ENCODE data around the gene MAP9. TPM values are rescaled to one million over a fixed set of nuclear protein-coding genes. Genes with fewer than 3 reads are reported as not detected.
"Not testable (repeated sequence)": the region's sequence is repeated elsewhere in the genome, so short reads cannot be mapped to it uniquely, and the experiment has no call there.

Gene MAP9
- polyA plus RNA-seq, 1 of the 3 experiments (the other 2 are of a cell fraction), result 4.1 TPM

DNA sequence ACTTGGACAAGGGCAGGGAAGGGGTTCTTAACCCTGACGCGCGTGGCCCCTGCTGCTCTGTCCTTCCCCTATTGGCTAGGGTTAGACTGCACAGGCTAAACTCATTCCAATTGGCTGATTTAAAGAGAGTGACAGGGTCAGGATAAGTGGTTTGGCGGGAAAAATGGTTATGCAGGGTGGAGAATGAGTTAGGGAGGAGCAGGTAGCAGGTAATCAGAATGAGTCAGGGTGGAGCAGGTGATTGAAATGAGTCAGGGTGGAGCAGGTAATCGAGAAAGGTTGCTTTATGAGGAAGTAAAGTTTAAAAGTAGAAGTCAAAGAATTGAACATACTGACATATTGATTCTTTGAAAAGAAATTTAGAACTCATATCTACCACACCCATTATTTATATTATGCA is 64.7 kb downstream of the MAP9 start:
- WGBS (ENCODE audit: low lambda C conversion rate), result 60% methylated on average over 5 of the region's 5 CpGs
- H3K4me3 ChIP-seq (ENCODE audit: low read depth in 2 of 2, low read length in 1 of 2); DNase-seq; H3F3A ChIP-seq (replicated peaks; ENCODE audit: insufficient read depth); H3K27ac ChIP-seq (ENCODE audit: low read depth in 2 of 2, low read length in 1 of 2); H3K79me2 ChIP-seq (ENCODE audit: insufficient read depth); H3K9ac ChIP-seq; H3K4me2 ChIP-seq; H3K9me2 ChIP-seq; POLR2A ChIA-PET; H4K20me1 ChIP-seq (ENCODE audit: insufficient read depth); H3K36me3 ChIP-seq (replicated peaks in 1 of 2; ENCODE audit: control insufficient read depth in 1 of 2, insufficient read depth in 2 of 2, low read length in 1 of 2); H3K27me3 ChIP-seq (ENCODE audit: insufficient read depth); H3K9me3 ChIP-seq; CTCF ChIA-PET; H2AFZ ChIP-seq (ENCODE audit: low read depth); H3K4me1 ChIP-seq (ENCODE audit: control insufficient read depth in 1 of 2, insufficient read depth in 2 of 2, low read depth in 1 of 2, low read length in 1 of 2): not testable (repeated sequence)

DNA sequence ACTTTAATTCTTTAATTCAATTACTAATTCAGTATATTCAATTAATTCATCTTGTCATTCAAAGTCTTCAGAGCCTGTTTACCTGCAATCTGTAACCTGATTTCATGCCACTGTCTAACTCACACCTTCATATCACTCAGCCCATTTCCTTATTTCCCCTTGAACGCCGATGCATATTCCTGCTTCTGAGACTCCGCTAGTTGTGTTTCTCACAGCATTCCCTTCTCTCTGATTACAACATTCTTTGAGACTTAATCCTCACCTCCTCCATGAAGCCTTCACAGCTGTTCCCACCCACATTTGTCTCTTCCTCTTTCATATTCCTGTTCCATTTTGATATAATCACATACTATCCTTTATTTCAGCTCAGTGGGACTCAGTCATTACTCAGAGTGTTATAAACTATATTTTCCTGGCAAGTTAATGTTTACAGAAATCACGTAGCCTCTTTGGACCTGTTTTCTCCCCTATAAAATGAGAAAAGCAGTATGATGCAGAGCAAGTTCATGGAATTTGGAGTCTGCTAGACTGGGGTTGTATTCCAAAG is 69.0 kb downstream of the MAP9 start:
- no peak overlapping the region for H3K9ac ChIP-seq
- H3K27ac ChIP-seq (ENCODE audit: low read depth in 2 of 2, low read length in 1 of 2), result no peak overlapping the region
- ChIA-PET CTCF (interaction anchor here (1.1 to 1.4 kb wide), 2 partner anchors 10 to 13 kb away, joined by 3 read pairs; no protein-coding TSS in a partner anchor), POLR2A (no interaction called here)
- no peaks in the 10 kb centered on the region for H3K4me1 ChIP-seq (ENCODE audit: control insufficient read depth in 1 of 2, insufficient read depth in 2 of 2, low read depth in 1 of 2, low read length in 1 of 2)
- no peaks in the 10 kb centered on the region for H3K9me3 ChIP-seq
- no peak overlapping the region for H3K4me2 ChIP-seq
- H4K20me1 ChIP-seq (ENCODE audit: insufficient read depth), result no peaks in the 10 kb centered on the region
- H3K9me2 ChIP-seq, result no peaks in the 10 kb centered on the region
- H3K27me3 ChIP-seq (ENCODE audit: insufficient read depth), result no peaks in the 10 kb centered on the region
- H2AFZ ChIP-seq (ENCODE audit: low read depth), result no peak overlapping the region
- no peak for DNase-seq
- WGBS (ENCODE audit: low lambda C conversion rate), result 54% methylated on average over 4 of the region's 4 CpGs
- no peaks in the 10 kb centered on the region for H3K36me3 ChIP-seq (replicated peaks in 1 of 2; ENCODE audit: control insufficient read depth in 1 of 2, insufficient read depth in 2 of 2, low read length in 1 of 2)
- H3F3A ChIP-seq (replicated peaks; ENCODE audit: insufficient read depth), result no peaks in the 10 kb centered on the region
- TF ChIP-seq POLR2AphosphoS5 (IDR thresholded peaks at IDR 0.05; ENCODE audit: low read depth, low read length) (no peak), SIN3A (IDR thresholded peaks at IDR 0.05; ENCODE audit: borderline replicate concordance, low read depth, low read length) (no peak), RAD21 (IDR thresholded peaks at IDR 0.05; ENCODE audit: low read length) (no peak), RXRA (IDR thresholded peaks at IDR 0.05; ENCODE audit: borderline replicate concordance, low read depth) (no peak), CHD2 (IDR thresholded peaks at IDR 0.05; ENCODE audit: low read length, partially characterized antibody) (no peak), NRF1 (IDR thresholded peaks at IDR 0.05; ENCODE audit: low read depth, low read length) (no peak), ELF1 (IDR thresholded peaks at IDR 0.05) (no peak)
- TF ChIP-seq, protein P1, sequence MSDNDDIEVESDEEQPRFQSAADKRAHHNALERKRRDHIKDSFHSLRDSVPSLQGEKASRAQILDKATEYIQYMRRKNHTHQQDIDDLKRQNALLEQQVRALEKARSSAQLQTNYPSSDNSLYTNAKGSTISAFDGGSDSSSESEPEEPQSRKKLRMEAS (IDR thresholded peaks at IDR 0.05; ENCODE audit: low read depth), result no peak
- TF ChIP-seq, protein P2, sequence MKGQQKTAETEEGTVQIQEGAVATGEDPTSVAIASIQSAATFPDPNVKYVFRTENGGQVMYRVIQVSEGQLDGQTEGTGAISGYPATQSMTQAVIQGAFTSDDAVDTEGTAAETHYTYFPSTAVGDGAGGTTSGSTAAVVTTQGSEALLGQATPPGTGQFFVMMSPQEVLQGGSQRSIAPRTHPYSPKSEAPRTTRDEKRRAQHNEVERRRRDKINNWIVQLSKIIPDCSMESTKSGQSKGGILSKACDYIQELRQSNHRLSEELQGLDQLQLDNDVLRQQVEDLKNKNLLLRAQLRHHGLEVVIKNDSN (IDR thresholded peaks at IDR 0.05; ENCODE audit: borderline replicate concordance, low read depth), result no peak
- TF ChIP-seq, protein P3, sequence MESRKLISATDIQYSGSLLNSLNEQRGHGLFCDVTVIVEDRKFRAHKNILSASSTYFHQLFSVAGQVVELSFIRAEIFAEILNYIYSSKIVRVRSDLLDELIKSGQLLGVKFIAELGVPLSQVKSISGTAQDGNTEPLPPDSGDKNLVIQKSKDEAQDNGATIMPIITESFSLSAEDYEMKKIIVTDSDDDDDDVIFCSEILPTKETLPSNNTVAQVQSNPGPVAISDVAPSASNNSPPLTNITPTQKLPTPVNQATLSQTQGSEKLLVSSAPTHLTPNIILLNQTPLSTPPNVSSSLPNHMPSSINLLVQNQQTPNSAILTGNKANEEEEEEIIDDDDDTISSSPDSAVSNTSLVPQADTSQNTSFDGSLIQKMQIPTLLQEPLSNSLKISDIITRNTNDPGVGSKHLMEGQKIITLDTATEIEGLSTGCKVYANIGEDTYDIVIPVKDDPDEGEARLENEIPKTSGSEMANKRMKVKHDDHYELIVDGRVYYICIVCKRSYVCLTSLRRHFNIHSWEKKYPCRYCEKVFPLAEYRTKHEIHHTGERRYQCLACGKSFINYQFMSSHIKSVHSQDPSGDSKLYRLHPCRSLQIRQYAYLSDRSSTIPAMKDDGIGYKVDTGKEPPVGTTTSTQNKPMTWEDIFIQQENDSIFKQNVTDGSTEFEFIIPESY (IDR thresholded peaks at IDR 0.05; ENCODE audit: borderline replicate concordance, low read depth), result no peak
- TF ChIP-seq, protein P4, sequence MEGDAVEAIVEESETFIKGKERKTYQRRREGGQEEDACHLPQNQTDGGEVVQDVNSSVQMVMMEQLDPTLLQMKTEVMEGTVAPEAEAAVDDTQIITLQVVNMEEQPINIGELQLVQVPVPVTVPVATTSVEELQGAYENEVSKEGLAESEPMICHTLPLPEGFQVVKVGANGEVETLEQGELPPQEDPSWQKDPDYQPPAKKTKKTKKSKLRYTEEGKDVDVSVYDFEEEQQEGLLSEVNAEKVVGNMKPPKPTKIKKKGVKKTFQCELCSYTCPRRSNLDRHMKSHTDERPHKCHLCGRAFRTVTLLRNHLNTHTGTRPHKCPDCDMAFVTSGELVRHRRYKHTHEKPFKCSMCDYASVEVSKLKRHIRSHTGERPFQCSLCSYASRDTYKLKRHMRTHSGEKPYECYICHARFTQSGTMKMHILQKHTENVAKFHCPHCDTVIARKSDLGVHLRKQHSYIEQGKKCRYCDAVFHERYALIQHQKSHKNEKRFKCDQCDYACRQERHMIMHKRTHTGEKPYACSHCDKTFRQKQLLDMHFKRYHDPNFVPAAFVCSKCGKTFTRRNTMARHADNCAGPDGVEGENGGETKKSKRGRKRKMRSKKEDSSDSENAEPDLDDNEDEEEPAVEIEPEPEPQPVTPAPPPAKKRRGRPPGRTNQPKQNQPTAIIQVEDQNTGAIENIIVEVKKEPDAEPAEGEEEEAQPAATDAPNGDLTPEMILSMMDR (IDR thresholded peaks at IDR 0.05), result no peak
- TF ChIP-seq, protein P5, sequence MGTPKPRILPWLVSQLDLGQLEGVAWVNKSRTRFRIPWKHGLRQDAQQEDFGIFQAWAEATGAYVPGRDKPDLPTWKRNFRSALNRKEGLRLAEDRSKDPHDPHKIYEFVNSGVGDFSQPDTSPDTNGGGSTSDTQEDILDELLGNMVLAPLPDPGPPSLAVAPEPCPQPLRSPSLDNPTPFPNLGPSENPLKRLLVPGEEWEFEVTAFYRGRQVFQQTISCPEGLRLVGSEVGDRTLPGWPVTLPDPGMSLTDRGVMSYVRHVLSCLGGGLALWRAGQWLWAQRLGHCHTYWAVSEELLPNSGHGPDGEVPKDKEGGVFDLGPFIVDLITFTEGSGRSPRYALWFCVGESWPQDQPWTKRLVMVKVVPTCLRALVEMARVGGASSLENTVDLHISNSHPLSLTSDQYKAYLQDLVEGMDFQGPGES (IDR thresholded peaks at IDR 0.05; ENCODE audit: low read depth, low read length), result no peak
- TF ChIP-seq, protein P6, sequence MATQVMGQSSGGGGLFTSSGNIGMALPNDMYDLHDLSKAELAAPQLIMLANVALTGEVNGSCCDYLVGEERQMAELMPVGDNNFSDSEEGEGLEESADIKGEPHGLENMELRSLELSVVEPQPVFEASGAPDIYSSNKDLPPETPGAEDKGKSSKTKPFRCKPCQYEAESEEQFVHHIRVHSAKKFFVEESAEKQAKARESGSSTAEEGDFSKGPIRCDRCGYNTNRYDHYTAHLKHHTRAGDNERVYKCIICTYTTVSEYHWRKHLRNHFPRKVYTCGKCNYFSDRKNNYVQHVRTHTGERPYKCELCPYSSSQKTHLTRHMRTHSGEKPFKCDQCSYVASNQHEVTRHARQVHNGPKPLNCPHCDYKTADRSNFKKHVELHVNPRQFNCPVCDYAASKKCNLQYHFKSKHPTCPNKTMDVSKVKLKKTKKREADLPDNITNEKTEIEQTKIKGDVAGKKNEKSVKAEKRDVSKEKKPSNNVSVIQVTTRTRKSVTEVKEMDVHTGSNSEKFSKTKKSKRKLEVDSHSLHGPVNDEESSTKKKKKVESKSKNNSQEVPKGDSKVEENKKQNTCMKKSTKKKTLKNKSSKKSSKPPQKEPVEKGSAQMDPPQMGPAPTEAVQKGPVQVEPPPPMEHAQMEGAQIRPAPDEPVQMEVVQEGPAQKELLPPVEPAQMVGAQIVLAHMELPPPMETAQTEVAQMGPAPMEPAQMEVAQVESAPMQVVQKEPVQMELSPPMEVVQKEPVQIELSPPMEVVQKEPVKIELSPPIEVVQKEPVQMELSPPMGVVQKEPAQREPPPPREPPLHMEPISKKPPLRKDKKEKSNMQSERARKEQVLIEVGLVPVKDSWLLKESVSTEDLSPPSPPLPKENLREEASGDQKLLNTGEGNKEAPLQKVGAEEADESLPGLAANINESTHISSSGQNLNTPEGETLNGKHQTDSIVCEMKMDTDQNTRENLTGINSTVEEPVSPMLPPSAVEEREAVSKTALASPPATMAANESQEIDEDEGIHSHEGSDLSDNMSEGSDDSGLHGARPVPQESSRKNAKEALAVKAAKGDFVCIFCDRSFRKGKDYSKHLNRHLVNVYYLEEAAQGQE (IDR thresholded peaks at IDR 0.05; ENCODE audit: low read depth, low read length), result no peak
- H3K79me2 ChIP-seq (ENCODE audit: insufficient read depth), result no peaks in the 10 kb centered on the region
- no peak overlapping the region for H3K4me3 ChIP-seq (ENCODE audit: low read depth in 2 of 2, low read length in 1 of 2)
